ENCODE results near the gene TRPM4. TPM values are rescaled to one million over a fixed set of nuclear protein-coding genes. Genes with fewer than 3 reads are reported as not detected.
"Not testable (repeated sequence)": the region's sequence is repeated elsewhere in the genome, so short reads cannot be mapped to it uniquely, and the experiment has no call there.

Gene TRPM4
- total RNA-seq, 2 experiments from 2014 or later = 0.14 TPM; not detected in 1

DNA sequence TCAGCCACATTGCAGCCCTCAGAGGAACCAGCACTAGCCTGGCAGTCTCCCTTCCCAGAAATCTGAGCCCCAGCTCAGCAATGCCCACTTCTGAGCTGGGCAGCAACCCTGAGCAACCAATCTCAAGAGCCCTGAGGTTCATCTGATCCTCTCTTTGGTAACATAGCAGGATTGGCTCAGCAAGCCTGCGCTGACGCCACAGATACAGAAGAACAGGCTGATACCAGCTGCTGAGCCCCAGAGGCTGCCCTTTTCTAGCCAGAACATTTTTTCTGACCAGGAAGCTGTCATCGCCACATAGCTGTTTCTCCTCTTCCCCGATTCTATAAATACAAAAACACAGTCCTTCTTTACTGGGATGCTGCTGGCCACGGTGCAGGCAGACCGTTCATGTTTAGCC, 59.8 kb downstream of the TRPM4 start:
- no peaks in the 10 kb centered on the region for H3K36me3 Mint-ChIP-seq
- ATAC-seq (no peak), DNase-seq (no peak)
- no peaks in the 10 kb centered on the region for H3K9me3 Mint-ChIP-seq (ENCODE audit: low read depth)
- H3K4me3 Mint-ChIP-seq = no peak overlapping the region
- no peak overlapping the region for H3K27ac Mint-ChIP-seq
- H3K27me3 Mint-ChIP-seq = no peaks in the 10 kb centered on the region
- CTCF ChIA-PET = interaction anchor here (0.8 to 3.9 kb wide), 4 partner anchors 8 to 119 kb away, joined by 3 to 15 read pairs (median 4); no protein-coding TSS in a partner anchor
- H3K4me1 Mint-ChIP-seq = no peaks in the 10 kb centered on the region

- no peak overlapping the region for H3K27ac Mint-ChIP-seq
- no peak for DNase-seq
- peaks cover 5% of the 10 kb centered on the region for H3K4me1 Mint-ChIP-seq
- no peaks in the 10 kb centered on the region for H3K36me3 Mint-ChIP-seq
- peaks cover 6% of the 10 kb centered on the region for H3K27me3 Mint-ChIP-seq
- no peak overlapping the region for H3K4me3 Mint-ChIP-seq
- H3K9me3 Mint-ChIP-seq (ENCODE audit: low read depth) = no peaks in the 10 kb centered on the region
- CTCF ChIA-PET = interaction anchor here (0.9 to 3.5 kb wide), 6 partner anchors 11 to 124 kb away, joined by 3 to 13 read pairs (median 4); no protein-coding TSS in a partner anchor
- ATAC-seq = no peak
These were observed 64.4 kb downstream of the TRPM4 start for GRCh38 chr19:49222011-49222410.

DNA sequence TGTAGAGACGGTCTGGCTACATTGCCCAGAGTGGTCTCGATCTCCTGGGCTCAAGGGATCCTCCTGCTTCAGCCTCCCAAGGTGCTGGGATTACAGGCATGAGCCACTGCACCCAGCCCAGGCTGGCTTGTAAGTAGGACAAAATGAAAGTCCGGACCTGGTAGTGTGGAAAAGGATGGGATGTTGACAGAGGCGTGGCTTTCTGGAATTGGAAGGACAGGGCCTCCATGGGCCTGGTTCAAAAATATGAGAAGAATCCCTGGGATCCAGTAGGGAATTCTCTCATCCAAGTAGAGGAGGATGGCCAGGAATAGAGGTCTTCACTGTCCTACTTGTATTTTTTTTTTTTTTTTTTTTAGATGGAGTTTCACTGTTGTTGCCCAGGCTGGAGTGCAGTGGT, 64.9 kb downstream of the TRPM4 start:
- CTCF ChIA-PET = interaction anchor here (0.9 to 3.5 kb wide), 4 partner anchors 10 to 106 kb away, joined by 3 to 13 read pairs (median 8); no protein-coding TSS in a partner anchor
- Mint-ChIP-seq H3K27me3 (peaks cover 6% of the 10 kb centered on the region), H3K27ac (no peak overlapping the region), H3K36me3 (no peaks in the 10 kb centered on the region), H3K4me3 (no peak overlapping the region), H3K9me3 (ENCODE audit: low read depth) (no peaks in the 10 kb centered on the region), H3K4me1 (peaks cover 5% of the 10 kb centered on the region)
- no peak for DNase-seq
- ATAC-seq = no peak

- ATAC-seq (no peak), DNase-seq (no peak)
- H3K4me3 Mint-ChIP-seq = no peak overlapping the region
- H3K36me3 Mint-ChIP-seq = no peaks in the 10 kb centered on the region
- H3K9me3 Mint-ChIP-seq (ENCODE audit: low read depth) = no peaks in the 10 kb centered on the region
- peaks cover 5% of the 10 kb centered on the region for H3K4me1 Mint-ChIP-seq
- CTCF ChIA-PET = interaction anchor here (0.7 to 3.5 kb wide), 2 partner anchors 24 to 84 kb away, joined by 3 to 13 read pairs; no protein-coding TSS in a partner anchor
- H3K27ac Mint-ChIP-seq = no peak overlapping the region
- peaks cover 6% of the 10 kb centered on the region for H3K27me3 Mint-ChIP-seq
These were observed 65.9 kb downstream of the TRPM4 start for GRCh38 chr19:49223472-49223871.

- H3K4me1 Mint-ChIP-seq; ATAC-seq; H3K27ac Mint-ChIP-seq; H3K27me3 Mint-ChIP-seq; H3K9me3 Mint-ChIP-seq (ENCODE audit: low read depth); H3K36me3 Mint-ChIP-seq; DNase-seq; H3K4me3 Mint-ChIP-seq: not testable (repeated sequence)
- CTCF ChIA-PET = interaction anchor here (0.9 to 3.5 kb wide), 3 partner anchors 25 to 437 kb away, joined by 3 to 16 read pairs (median 13); no protein-coding TSS in a partner anchor
These were observed 66.8 kb downstream of the TRPM4 start for GRCh38 chr19:49224441-49224840.

DNA sequence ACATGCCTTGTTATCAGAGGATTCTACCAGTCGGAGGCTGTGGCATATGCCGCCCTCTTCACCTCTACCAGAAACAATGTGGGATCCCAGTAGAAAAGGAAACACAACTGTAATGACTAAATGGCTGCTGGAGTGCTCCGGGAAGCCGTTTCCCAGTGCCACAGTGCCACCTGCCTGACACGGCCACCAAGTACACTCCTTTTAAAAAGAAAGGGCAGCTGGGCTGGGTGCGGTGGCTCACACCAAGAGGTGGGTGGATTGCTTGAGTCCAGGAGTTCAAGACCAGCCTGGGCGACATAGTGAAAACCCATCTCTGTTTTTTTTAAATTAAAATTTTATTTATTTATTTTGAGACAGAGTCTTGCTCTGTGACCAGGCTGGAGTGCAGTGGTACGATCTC, 67.3 kb downstream of the TRPM4 start:
- no peak overlapping the region for H3K4me3 Mint-ChIP-seq
- H3K27me3 Mint-ChIP-seq = peaks cover 6% of the 10 kb centered on the region
- CTCF ChIA-PET = interaction anchor here (0.7 to 3.1 kb wide), 14 partner anchors 9 to 437 kb away, joined by 3 to 18 read pairs (median 6); partner anchors contain the start of gene ALDH16A1
- DNase-seq (peak; percentile 46), ATAC-seq (no peak)
- no peaks in the 10 kb centered on the region for H3K36me3 Mint-ChIP-seq
- no peak overlapping the region for H3K27ac Mint-ChIP-seq
- H3K9me3 Mint-ChIP-seq (ENCODE audit: low read depth) = no peaks in the 10 kb centered on the region
- H3K4me1 Mint-ChIP-seq = peaks cover 5% of the 10 kb centered on the region

DNA sequence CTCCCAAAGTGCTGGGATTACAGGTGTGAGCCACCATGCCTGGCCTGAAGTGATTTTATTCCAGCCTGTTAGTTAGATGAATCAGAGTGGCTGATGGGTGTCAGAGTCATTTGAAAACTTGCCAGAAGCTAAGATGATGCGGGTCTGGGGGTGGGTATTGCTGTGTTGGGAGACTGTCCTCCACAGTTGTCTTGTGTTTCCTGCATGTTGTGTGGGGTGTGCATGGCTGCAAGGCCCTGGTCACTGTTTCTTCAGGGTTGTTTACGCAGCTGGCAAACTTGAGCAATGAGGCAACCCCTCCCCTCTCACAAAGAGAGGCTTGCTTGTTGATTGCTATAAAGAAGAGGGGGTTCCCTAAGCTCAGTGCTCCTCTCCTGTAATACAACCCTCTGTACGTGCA, 71.8 kb downstream of the TRPM4 start:
- peaks cover 27% of the 10 kb centered on the region for H3K27me3 Mint-ChIP-seq
- no peaks in the 10 kb centered on the region for H3K36me3 Mint-ChIP-seq
- CTCF ChIA-PET = interaction anchor here (1.3 kb wide), 1 partner anchor 241 kb away, joined by 3 read pairs; no protein-coding TSS in a partner anchor
- ATAC-seq (no peak), DNase-seq (no peak)
- H3K4me3 Mint-ChIP-seq = no peak overlapping the region
- H3K27ac Mint-ChIP-seq = no peak overlapping the region
- peaks cover 16% of the 10 kb centered on the region for H3K4me1 Mint-ChIP-seq
- H3K9me3 Mint-ChIP-seq (ENCODE audit: low read depth) = peaks cover 3% of the 10 kb centered on the region

DNA sequence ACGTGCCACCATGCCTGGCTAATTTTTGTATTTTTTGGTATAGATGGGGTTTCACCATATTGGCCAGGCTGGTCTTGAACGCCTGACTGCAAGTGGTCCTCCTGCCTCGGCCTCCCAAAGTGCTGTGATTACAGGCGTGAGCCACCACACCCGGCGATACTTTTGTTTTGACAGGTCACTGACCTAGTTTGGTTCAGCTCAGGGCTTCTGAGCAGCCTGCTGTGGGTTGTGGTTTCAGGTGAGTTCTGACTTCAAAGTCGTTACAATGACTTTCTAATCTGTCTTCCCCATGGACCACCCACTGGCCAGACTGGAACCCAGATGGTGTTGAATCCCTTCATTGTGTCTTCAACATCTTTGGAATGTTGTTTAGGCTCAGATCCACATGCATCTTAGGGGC, 73.8 kb downstream of the TRPM4 start:
- CTCF ChIA-PET = interaction anchor here (0.9 to 1.4 kb wide), 2 partner anchors 33 to 242 kb away, joined by 3 to 4 read pairs; no protein-coding TSS in a partner anchor
- peak; percentile 39 for ATAC-seq
- Mint-ChIP-seq H3K9me3 (ENCODE audit: low read depth) (peaks cover 3% of the 10 kb centered on the region), H3K36me3 (no peaks in the 10 kb centered on the region), H3K4me3 (no peak overlapping the region), H3K4me1 (peaks cover 11% of the 10 kb centered on the region), H3K27ac (no peak overlapping the region), H3K27me3 (peaks cover 25% of the 10 kb centered on the region)
- DNase-seq = peak; percentile 68

DNA sequence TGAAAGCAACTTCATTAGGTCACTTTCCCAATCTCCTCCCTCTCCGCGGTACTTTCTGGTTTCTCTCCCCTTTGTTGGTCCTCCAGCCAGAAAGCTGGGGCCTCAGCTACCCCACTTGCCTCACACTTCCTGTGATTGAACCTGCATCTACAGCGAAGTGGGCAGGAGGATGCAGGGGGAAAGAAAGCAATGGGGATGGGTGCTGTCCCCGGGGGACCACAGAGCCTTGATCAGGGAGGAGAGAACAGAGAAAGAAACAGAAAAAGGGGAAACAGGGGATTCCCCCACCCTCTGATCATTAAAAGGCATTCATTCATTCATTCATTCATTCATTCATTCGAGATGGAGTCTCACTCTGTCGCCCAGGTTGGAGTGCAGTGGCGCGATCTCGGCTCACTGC, 74.2 kb downstream of the TRPM4 start:
- H3K27me3 Mint-ChIP-seq = peaks cover 25% of the 10 kb centered on the region
- no peaks in the 10 kb centered on the region for H3K36me3 Mint-ChIP-seq
- ATAC-seq = peak; percentile 33
- H3K4me1 Mint-ChIP-seq = peaks cover 11% of the 10 kb centered on the region
- H3K4me3 Mint-ChIP-seq = no peak overlapping the region
- DNase-seq = peak; percentile 49
- CTCF ChIA-PET = interaction anchor here (0.9 to 1.4 kb wide), 2 partner anchors 33 to 241 kb away, joined by 3 to 4 read pairs; no protein-coding TSS in a partner anchor
- H3K27ac Mint-ChIP-seq = no peak overlapping the region
- H3K9me3 Mint-ChIP-seq (ENCODE audit: low read depth) = peaks cover 3% of the 10 kb centered on the region

DNA sequence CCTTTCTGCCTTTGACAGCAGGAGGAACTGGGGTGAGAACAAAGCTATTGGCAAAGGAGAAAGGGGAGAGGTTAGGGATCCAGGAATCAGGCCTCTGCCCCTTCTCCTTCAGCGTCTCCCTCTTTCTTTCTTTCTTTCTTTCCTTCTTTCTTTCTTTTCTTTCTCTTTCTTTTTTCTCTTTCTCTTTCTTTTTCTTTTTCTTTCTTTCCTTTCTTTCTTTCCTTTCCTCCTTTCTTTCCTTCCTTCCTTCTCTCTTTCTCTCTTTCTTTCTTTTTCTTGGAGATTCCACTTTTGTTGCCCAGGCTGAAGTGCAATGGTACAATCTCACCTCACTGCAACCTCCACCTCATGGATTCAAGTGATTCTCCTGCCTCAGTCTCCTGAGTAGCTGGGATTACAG, 75.6 kb downstream of the TRPM4 start:
- H3K4me1 Mint-ChIP-seq = peaks cover 11% of the 10 kb centered on the region
- H3K27me3 Mint-ChIP-seq = peaks cover 30% of the 10 kb centered on the region
- ATAC-seq (no peak), DNase-seq (no peak)
- H3K9me3 Mint-ChIP-seq (ENCODE audit: low read depth) = peaks cover 3% of the 10 kb centered on the region
- CTCF ChIA-PET = interaction anchor here (1.3 kb wide), 1 partner anchor 11 kb away, joined by 3 read pairs; no protein-coding TSS in a partner anchor
- no peak overlapping the region for H3K27ac Mint-ChIP-seq
- no peak overlapping the region for H3K4me3 Mint-ChIP-seq
- H3K36me3 Mint-ChIP-seq = no peaks in the 10 kb centered on the region

DNA sequence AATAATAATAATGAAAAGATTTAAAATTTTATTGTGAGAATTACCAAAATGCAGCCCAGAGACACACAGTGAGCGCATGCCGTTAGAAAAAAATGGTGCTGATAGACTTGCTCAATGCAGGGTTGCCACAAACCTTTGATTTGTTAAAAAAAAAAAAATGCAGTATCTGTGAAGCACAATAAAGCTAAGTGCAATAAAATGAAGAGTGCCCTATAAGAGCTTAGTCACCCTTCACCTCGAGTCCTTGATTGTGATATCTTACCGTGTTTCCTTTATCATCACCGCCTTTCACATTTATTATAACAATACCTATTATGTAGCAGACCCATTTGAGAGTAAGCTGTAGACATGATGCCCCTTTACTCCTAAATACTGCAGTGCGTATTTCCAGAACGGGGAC, 84.2 kb downstream of the TRPM4 start:
- H3K4me3 Mint-ChIP-seq = no peak overlapping the region
- peaks cover 12% of the 10 kb centered on the region for H3K27me3 Mint-ChIP-seq
- no peaks in the 10 kb centered on the region for H3K36me3 Mint-ChIP-seq
- no peaks in the 10 kb centered on the region for H3K4me1 Mint-ChIP-seq
- no peak for ATAC-seq
- H3K27ac Mint-ChIP-seq = no peak overlapping the region
- no peaks in the 10 kb centered on the region for H3K9me3 Mint-ChIP-seq (ENCODE audit: low read depth)
- CTCF ChIA-PET = interaction anchor here (1.0 kb wide), 2 partner anchors 14 to 44 kb away, joined by 3 read pairs; no protein-coding TSS in a partner anchor
- no peak for DNase-seq

- ATAC-seq (no peak), DNase-seq (no peak)
- H3K27ac Mint-ChIP-seq = no peak overlapping the region
- H3K36me3 Mint-ChIP-seq = no peaks in the 10 kb centered on the region
- H3K4me3 Mint-ChIP-seq = no peak overlapping the region
- no peaks in the 10 kb centered on the region for H3K9me3 Mint-ChIP-seq (ENCODE audit: low read depth)
- H3K27me3 Mint-ChIP-seq = peaks cover 7% of the 10 kb centered on the region
- no peaks in the 10 kb centered on the region for H3K4me1 Mint-ChIP-seq
- CTCF ChIA-PET = interaction anchor here (0.8 to 1.7 kb wide), 2 partner anchors 57 to 1682 kb away, joined by 4 read pairs; no protein-coding TSS in a partner anchor
These were observed 85.5 kb downstream of the TRPM4 start for GRCh38 chr19:49243129-49243528.

DNA sequence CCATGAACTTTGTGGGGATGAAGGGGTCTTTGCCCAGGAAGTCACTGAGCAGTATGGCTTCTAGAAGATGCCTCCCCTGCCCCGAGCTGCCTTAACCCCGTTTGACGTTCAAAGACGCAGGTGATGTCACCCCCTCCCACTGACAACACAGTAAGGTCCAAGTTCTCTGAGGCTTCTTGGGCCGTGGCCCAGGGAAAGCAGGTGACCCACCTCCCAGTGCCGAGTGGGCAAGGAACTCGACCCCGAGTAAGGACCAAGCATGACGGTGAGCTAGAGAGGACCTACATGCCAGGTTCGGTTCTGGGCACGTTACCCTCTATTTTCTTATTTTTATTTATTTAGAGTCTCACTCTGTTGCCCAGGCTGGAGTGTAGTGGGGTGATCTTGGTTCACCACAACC, 86.1 kb downstream of the TRPM4 start:
- Mint-ChIP-seq H3K9me3 (ENCODE audit: low read depth) (no peaks in the 10 kb centered on the region), H3K36me3 (no peaks in the 10 kb centered on the region), H3K4me3 (no peak overlapping the region), H3K27ac (no peak overlapping the region), H3K27me3 (peaks cover 6% of the 10 kb centered on the region), H3K4me1 (no peaks in the 10 kb centered on the region)
- ATAC-seq = no peak
- CTCF ChIA-PET = interaction anchor here (0.8 to 1.7 kb wide), 2 partner anchors 56 to 1683 kb away, joined by 4 read pairs; no protein-coding TSS in a partner anchor
- no peak for DNase-seq

DNA sequence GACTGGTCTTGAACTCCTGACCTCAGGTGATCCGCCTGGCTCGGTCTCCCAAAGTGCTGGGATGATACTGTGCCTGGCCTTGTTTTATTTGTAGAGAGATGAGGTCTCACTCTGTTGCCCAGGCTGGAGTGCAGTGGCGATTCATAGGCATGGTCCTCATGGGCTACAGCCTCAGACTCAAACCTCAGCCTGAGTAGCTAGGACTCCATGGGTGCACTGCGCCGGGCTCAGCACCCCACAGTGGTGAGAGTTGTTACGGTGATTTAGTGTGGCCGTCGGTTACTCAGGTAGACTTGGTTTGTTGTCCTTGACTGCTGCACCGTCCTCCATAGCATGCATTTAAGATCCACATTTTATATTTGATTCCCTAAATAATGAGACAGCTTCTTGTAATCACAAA, 86.7 kb downstream of the TRPM4 start:
- no peak overlapping the region for H3K27ac Mint-ChIP-seq
- ATAC-seq = no peak

More for the DNA sequence above, 86.7 kb downstream of the TRPM4 start:
- no peaks in the 10 kb centered on the region for H3K9me3 Mint-ChIP-seq (ENCODE audit: low read depth)
- no peaks in the 10 kb centered on the region for H3K36me3 Mint-ChIP-seq
- peaks cover 6% of the 10 kb centered on the region for H3K27me3 Mint-ChIP-seq
- DNase-seq = no peak
- no peak overlapping the region for H3K4me3 Mint-ChIP-seq
- no peaks in the 10 kb centered on the region for H3K4me1 Mint-ChIP-seq
- CTCF ChIA-PET = interaction anchor here (1.7 kb wide), 1 partner anchor 55 kb away, joined by 4 read pairs; no protein-coding TSS in a partner anchor
